HL-60 (cell line): ENCODE data around the gene BANP.

Experiments used
- GABPA ChIP-seq: IDR thresholded peaks from 2 replicates; pipeline ENCODE4 v1.6.1; 2012; ENCODE audit warnings: low read depth
- POLR2AphosphoS5 ChIP-seq: IDR thresholded peaks from 2 replicates; pipeline ENCODE4 v1.6.1; 2012; ENCODE audit warnings: low read depth
- TF ChIP-seq, protein P1 (sequence below): IDR thresholded peaks from one replicate; pipeline ENCODE4 v1.5.1; 2011; ENCODE audit warnings: low read length, control low read depth, inconsistent platforms; ENCODE audit not compliant: insufficient read depth
- TF ChIP-seq, protein P2 (sequence below): IDR thresholded peaks from 2 replicates; pipeline ENCODE4 v1.6.1; 2012; ENCODE audit warnings: low read depth; ENCODE audit not compliant: insufficient replicate concordance

DNA sequence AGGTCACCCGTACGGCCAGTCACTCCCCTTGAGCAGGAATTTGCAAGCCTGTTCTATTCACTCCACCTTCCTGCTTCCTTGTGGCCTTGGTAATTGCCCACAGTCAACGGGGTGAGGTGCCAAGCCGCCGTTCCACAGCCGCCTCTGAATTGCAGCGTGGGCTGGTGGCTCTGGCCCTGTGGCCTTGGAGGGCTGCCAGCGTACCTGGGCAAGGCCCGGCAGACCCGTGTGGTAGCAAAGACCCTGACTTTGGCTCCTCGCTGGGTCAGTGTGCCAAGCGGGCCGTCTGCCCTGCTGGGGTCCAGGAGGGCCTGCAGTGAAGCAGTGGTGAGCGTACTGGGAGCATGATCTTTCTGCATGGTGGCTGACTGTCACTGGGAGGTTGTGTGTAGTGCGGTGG, 3.6 kb downstream of the BANP start:
- TF ChIP-seq, protein P1, sequence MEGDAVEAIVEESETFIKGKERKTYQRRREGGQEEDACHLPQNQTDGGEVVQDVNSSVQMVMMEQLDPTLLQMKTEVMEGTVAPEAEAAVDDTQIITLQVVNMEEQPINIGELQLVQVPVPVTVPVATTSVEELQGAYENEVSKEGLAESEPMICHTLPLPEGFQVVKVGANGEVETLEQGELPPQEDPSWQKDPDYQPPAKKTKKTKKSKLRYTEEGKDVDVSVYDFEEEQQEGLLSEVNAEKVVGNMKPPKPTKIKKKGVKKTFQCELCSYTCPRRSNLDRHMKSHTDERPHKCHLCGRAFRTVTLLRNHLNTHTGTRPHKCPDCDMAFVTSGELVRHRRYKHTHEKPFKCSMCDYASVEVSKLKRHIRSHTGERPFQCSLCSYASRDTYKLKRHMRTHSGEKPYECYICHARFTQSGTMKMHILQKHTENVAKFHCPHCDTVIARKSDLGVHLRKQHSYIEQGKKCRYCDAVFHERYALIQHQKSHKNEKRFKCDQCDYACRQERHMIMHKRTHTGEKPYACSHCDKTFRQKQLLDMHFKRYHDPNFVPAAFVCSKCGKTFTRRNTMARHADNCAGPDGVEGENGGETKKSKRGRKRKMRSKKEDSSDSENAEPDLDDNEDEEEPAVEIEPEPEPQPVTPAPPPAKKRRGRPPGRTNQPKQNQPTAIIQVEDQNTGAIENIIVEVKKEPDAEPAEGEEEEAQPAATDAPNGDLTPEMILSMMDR, result no peak
- TF ChIP-seq GABPA (no peak), POLR2AphosphoS5 (no peak)
- TF ChIP-seq, protein P2, sequence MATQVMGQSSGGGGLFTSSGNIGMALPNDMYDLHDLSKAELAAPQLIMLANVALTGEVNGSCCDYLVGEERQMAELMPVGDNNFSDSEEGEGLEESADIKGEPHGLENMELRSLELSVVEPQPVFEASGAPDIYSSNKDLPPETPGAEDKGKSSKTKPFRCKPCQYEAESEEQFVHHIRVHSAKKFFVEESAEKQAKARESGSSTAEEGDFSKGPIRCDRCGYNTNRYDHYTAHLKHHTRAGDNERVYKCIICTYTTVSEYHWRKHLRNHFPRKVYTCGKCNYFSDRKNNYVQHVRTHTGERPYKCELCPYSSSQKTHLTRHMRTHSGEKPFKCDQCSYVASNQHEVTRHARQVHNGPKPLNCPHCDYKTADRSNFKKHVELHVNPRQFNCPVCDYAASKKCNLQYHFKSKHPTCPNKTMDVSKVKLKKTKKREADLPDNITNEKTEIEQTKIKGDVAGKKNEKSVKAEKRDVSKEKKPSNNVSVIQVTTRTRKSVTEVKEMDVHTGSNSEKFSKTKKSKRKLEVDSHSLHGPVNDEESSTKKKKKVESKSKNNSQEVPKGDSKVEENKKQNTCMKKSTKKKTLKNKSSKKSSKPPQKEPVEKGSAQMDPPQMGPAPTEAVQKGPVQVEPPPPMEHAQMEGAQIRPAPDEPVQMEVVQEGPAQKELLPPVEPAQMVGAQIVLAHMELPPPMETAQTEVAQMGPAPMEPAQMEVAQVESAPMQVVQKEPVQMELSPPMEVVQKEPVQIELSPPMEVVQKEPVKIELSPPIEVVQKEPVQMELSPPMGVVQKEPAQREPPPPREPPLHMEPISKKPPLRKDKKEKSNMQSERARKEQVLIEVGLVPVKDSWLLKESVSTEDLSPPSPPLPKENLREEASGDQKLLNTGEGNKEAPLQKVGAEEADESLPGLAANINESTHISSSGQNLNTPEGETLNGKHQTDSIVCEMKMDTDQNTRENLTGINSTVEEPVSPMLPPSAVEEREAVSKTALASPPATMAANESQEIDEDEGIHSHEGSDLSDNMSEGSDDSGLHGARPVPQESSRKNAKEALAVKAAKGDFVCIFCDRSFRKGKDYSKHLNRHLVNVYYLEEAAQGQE, result no peak
